HS-27A (cell line): Measurements from ENCODE around the gene SLK.

ENCODE experiments used
- DNase-seq: peaks from one replicate; pipeline ENCODE4 v3.0.0-alpha.2; 2012; ENCODE audit warnings: low read depth, missing footprints

The SLK gene

DNA sequence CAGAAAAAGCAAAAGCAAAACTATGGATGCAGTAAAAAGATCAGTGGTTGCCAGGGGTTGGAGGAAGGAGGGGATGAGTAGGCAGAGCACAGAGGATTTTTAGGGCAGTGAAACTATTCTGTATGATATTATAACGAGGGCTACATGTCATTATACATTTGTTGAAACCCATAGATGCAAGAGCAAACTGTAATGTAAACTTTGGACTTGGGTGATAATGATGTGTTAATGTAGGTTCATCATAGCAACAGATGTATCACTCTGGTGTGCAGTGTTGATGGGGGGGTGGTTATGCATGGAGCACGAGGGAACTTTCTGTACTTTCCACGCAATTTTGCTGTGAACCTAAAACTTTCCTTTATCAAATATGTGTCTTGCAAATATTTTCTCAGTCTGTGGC, 23.2 kb downstream of the SLK start:
- no peak for DNase-seq

DNA sequence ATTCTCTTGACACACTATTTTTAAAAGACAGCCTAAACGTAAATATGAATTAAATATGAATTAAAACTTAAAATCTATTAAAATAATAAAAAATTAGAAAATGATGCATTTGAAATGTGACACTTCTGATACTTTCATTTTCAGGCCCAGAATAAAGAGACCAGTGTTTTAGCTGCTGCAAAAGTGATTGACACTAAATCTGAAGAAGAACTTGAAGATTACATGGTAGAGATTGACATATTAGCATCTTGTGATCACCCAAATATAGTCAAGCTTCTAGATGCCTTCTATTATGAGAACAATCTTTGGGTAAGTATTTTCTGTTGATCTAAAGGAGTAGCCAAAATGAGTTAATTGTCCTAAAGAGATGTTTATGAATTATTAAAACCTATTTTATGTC, 23.6 kb downstream of the SLK start:
- DNase-seq = no peak

DNA sequence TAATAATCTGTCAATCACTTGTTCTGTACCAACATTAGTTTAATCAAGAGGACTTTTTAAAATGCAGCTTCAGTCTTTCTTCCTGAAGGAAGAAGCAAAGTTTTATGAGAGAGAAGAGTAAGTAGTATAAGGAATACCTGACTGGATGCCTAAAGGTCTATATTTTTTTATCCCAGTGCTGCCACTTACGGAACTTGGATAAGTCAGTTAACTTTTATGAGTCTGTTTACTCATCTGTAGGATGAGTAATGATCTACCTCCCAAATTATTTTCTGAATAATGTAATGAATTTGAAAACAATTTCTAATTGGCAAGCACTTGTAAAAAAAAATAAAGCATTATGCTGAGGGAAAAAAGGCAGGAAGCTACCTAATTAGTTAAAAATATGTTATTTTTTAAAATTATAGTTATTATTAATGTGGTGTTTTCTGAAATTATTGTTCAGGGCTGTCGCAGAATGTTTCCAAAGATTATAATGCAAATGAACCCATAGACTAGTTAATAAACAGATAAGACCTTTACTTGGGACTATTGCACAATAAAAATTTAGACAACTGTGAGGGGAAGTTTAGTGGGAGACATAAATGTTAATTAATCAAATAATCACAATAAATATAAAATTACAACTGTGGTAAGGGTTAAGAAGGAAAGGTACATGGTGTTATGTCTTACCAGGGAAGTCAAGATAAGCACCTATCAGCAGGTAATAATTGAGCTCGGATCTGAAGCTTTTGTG, 24.6 kb downstream of the SLK start:
- no peak for DNase-seq

DNA sequence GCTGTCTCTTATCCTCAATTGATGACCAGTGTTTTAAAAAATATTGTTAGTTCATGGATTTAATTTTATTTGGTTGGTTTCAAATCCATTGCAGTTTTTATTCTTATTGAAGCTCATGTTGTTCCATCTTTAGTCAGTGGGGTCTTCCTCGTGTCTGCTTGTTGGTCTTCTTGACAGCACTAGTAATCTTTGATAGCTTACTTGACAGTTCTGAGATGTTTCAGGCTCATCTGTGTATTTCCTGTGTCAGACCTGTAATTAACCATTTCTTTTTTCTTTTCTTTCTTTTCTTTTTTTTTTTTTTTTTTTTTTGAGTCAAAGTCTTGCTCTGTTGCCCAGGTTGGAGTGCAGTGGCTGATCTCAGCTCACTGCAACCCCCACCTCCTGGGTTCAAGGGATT, 28.2 kb downstream of the SLK start:
- DNase-seq = no peak

DNA sequence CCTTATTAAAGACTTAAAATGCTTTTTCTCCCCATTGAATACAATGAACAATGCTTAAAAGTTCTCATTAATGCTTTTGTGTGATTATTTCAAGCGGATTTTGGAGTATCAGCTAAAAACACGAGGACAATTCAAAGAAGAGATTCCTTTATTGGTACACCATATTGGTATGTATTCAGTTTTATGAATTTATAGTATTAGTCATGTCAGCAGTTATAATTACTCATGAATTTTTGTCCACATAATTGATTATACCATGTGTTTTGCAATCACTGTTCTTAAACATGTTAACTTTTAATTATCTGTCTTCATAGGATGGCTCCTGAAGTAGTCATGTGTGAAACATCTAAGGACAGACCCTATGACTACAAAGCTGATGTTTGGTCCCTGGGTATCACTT, 31.9 kb downstream of the SLK start:
- DNase-seq = no peak

DNA sequence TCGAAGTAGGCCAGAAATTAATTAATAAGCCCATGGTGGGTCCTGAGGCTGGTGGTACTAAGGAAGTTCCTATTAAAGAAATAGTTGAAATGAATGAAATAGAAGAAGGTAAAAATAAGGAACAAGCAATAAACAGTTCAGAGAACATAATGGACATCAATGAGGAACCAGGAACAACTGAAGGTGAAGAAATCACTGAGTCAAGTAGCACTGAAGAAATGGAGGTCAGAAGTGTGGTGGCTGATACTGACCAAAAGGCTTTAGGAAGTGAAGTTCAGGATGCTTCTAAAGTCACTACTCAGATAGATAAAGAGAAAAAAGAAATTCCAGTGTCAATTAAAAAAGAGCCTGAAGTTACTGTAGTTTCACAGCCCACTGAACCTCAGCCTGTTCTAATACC, 36.0 kb downstream of the SLK start:
- no peak for DNase-seq

DNA sequence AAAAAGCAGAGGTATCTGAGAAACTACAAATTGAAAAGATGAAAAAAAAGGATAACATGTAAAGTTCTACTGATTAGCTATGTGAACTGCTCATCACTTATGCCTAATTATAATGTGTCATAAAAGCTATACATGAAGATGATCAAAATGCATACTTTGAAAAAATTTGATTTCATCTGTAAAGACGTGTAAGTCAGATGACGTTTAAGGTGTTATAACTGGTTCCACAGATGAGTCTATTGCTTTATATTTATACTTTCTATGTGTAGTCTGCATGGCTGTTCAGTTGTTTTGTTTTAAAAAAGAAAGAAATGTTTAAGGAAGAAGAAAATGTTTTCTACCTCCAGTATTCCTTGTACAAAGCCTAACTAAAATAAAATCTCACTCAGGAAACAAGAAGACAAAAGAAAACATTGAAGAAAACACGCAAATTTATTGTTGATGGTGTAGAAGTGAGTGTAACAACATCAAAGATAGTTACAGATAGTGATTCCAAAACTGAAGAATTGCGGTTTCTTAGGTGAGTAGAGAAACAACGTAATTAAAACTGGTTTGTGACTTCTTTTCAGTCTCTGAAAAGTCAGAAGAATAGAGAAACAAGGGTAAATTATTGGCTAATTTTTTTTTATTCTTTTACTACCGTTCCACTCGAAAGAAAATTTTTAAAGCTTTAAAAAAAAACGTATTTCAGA, 38.4 kb downstream of the SLK start:
- DNase-seq = no peak

DNA sequence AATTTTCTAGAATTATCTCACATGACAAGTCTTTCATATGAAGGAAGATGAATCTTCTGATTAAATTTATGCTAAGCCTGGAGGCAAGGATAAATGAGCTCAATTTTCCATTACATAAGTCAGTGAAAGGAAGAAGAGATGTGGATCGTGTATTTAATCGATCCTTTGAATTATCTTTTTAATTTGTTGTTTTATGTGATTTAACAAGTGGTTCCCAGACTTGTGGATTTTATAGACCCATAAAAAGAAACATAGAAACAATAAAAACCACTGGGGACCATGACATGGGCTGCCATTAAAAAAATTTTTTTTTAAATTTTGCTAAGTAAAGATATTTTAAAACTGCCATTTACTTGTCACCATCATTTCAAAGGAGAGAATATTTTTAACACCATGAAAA, 45.0 kb downstream of the SLK start:
- DNase-seq = no peak

DNA sequence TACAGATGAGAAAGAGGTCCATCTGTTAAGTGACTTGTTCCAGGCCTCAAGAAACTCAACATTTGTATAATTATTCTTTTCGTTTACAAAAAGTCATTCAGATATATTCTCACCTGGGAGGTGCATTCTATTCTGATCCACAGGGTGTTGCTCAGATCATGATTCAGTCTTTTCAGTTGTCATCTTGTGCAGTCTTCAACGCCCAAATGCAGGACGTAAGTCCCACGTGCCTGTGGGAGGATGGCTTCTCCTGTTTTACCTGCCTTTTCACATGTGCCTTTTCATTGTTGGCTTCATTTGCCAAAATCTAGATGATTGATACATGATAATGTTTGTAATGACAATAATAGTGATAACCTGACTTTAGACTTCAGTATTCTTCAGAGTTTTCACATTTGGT, 46.5 kb downstream of the SLK start:
- DNase-seq = no peak

DNA sequence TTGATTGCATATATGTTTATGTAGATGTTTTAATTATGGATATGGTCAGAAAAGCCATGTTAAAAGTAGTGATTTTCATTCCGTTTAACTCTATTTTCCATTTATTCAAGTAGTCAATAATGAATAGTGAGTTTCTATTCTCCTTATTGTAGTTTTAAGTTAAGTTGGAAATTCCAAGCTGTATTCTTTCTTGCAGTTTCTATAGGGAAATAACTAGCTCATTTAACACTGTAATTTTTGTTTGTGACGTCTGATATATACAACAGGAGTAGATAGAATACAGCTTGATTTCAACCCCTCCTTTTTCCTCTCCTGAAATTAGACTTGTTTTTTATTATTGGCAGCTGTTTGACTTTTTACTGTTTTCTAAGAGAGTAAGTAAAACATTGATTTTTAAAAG, 47.2 kb downstream of the SLK start:
- no peak for DNase-seq

DNA sequence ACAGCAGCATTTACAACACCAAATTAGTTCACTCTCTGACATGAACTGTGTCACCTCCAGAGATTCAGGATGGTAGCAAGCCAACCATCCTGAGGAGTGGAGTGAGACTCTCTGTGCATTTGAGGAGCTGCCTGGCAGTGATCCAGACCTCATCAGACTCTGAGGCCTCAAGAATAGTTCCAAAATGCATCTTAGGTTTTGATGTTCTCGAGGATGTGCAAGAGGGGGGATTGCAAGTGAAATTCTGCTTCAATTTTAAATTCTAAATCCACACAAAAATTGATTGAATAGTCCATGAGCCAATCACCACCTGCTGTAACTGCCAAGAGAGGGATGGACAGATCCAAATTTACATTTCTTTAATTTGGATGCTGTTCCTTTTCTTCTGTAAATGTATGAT, 49.7 kb downstream of the SLK start:
- no peak for DNase-seq

DNA sequence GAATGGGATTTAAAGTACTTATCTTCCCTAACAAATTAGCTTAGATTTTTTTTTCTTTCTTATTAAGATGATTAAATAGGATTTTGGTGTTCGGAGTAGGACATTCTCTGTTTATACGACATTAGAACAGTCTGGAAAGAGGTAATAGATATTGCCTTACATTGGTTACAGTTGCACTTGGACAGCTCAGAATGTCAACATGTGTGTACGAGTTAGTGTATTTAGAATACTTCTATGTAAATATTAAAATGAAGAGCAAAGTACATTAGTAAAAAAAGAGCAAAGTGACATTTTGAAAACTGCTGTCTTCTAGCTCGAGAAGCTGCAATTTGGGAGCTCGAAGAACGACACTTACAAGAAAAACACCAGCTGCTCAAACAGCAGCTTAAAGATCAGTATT, 51.5 kb downstream of the SLK start:
- DNase-seq = no peak

DNA sequence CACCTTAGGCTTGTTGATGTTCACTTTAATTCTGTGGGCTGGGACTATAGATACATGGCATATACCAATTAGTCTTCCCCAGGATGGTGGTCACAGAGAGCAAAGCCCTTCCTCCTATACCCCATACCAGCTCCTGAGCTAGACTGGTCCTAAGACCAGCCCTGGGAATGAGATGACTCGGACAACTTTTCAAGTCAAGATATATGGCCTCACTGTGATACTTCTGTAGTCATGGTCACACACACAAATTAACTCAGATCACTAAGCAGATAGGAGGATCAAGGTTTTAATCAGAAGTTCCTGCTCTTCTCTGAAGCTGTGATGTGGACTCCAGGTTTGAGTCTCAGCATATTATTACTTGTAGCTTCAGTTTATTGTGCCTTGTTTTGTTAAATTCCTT, 53.1 kb downstream of the SLK start:
- no peak for DNase-seq

DNA sequence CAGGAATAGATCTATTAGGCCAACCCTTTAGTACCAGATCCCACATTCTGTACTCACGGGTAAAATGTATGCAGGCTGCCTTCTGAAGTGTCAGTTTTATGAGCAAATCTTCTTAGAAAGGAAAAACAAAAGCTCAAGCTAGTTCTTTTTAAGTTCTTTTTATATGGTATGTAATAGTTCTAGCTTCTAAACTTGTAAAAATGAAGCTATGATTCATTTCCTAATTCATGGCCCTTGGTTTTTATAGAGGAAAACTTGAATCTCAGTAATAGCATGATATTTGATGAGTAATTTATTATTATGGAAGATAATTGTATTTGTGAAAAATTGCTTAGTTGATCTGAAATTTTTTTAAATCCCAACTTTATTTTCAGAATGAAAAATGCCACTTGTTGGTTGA, 54.3 kb downstream of the SLK start:
- no peak for DNase-seq

DNA sequence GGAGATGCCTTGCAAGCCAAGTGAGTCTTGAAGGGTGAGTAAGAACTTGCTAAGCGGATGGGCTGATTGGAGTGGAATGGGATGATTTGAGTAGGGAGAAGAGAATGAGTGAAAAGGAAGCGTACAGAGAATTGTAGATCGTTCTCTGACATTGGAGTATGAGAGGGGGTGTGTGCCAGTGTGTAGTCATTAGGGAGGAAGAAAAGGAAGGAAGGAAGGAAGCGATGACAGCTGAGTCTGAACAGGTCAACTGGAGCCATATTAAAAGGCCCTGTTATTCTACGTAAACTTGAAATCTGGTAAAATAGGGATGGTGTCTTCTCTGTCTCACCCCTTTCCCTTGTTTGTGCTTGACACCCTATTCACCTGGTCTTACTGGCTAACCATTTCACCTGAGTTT, 55.1 kb downstream of the SLK start:
- no peak for DNase-seq

DNA sequence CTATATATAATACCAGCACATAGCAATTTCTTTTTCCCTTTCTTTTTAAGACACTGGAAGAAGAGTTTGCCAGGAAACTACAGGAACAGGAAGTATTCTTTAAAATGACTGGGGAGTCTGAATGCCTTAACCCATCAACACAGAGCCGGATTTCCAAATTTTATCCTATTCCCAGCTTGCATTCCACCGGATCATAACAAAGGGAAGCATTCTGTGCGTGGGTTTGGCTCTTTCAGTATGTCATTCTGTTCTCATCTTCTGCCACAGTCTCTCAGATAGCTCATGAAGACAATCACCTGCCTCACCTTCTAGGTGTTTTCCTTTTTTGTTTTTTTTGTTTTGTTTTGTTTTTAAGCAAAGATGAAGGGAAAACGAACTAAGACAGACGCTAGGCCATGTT, 58.6 kb downstream of the SLK start:
- DNase-seq = no peak

DNA sequence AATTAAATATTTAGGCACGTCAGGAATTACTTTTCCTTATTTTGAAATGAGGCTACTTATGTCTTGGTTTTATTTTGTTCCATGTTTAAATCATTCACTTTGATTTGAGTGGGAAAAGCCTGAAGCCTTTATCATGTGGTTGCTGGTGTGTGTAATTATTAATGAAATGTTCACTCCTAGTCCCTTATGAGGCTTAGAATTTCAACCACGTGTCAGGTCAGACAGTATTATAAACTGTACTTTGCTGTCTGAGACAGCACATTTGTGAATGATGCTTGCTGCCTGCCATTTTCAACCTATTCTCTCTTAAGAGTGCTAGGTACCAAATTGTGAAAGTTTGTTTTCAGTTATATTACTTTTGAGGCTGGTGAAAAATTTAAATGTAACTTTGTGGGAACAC, 59.8 kb downstream of the SLK start:
- DNase-seq = no peak

DNA sequence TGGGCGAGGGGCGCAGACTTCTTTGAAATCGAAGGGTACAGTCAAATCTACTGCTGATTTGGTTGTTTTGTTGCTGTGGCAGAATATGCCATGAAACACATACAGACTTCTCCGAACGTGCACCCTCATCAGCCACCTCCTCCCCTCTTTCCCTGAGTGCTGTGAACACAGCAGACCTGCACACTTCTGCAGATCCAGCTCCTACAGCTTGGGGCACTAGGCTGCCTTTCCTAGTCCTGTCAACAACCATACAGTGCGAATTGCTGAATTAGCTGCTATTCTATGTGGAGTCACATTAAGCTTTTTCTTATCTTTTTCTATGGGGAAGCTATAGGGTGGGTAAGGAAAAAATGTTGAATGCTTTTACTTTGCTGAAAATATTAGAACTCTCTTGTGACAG, 61.2 kb downstream of the SLK start:
- DNase-seq = no peak

DNA sequence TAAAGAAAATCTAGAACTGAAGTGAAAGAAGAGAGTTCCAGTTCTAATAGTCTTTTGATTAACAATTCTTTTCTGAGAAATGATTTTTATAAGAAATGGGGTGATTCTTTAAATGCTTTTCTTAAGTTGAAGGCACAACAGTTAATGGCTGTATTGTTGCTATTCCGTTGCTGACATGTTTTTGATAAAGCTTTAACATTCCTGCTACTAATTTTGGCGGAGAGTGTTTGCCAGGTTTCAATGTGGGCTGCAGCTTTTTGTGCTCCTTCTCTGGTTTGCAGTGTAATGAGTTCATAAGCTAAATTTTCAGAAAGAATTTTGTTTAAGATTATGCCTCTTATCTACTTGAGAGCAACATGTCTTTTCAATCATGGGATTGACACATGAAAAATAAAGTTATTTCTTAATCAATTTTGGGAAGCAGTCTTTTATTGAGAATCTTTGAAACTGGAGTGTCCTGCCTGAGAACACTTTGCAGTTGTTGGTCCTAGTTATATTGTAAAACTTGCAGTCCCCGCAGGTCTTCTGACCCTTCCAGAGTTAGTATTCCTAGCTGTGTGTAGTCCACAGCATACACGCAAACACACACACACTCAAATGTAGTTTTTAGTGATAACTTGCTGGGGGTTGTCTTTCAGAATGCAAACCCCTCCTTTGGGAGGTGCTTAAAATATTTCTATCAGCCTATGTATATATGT, 62.0 kb downstream of the SLK start:
- DNase-seq = no peak

DNA sequence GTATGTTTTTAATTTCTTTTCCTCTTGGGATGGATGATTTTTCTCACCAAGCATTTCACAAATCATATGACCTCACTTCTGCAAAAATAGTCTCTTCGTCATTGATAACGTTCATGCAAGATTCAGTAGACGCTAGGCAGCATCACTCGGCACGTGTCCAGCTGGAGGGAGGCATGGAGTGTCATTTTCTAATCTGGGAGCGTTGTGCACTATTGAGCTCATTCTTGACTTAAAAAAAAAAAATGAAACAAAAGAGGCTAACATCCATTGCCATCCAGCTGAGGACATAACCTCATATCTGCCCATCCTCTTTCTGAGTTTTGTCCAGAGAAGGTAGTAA, 62.6 kb downstream of the SLK start:
- no peak for DNase-seq

DNA sequence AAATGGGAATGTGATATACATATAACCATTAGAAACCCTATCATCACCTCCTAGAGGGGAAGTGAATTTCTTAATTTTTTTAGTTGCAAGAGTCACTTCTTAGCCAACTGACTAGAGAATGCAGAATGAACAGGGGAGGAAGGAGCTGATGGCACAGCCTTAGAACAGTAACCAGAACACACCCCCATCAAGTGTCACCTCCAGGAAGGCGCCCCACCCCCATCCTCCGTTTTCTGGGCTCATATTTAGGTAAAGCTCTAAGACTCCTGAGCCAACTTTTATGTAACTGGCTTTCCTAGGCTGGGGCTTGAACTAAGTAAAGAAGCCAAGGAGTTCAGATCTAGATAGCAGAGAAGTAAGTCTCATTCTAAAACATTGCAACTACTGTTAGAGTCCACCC, 64.7 kb downstream of the SLK start:
- no peak for DNase-seq

DNA sequence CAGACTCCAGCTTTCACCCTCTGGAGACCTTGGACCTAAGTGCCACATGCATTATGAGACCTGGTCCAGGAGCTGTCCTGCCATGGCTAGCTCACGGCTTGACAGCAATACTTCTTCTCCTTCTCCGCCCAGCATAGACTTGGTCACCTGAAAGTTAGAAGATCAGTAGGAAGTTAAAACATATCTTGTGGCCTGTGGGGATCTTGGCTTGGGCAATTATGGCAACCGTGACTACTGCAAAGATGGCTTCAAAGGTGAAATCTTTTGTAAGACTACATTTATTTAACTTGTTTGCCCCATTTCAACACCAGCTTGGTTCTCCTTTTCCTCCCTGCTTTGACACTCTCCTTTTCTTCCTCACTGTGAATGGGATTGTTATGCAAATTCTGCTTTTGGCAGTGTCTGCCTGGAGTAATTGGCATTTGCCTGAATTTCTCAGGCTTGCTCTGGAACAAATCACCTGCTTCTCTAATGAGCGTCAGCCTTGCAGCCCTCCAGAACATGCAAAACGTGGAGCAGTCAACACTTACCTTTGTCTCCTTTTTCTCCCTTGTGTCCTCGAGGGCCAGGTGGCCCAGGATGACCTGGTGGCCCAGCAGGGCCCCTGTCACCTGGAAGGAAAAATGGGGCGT, 65.3 kb downstream of the SLK start:
- no peak for DNase-seq

DNA sequence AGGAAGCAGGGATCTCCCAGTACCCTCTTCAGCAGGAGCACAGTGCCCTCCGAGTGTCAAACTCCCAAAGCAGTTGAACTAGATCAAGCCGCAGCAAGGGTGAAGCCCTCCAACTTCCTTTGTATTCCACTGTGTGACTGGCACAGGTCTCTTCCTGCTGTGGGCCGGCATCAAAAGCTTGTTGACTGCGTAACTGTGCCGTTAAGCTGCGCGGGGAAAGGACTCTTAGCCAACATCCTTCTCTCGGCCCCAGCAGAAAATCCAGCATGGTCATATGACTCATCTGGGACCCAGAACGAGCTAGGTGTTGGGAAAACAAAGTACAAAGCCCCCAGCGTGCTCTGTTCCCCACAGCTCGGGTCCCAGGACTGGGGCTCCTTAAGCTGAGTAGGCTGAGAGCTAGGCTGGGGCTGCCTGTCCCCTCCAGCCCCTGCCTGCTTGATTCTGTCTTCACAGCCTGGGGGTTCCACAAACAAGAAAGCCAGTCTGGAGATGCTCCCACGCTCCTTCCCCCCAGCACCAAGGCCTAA, 66.5 kb downstream of the SLK start:
- no peak for DNase-seq
